Coronary artery (tissue), 2 donors: ENCODE results near the gene SPG7.

ENCODE experiments used
- DNase-seq: peaks from one replicate; pipeline ENCODE4 v3.0.0-alpha.2; 2017; ENCODE audit warnings: low spot score
- H3K27ac ChIP-seq, 2 donors: fragments of 200-600 bp; sonication (generic); one replicate each; pipeline ENCODE4 v1.5.1; 2016 to 2019
- H3K4me3 ChIP-seq: fragments of 200-600 bp; sonication (generic); 2 replicates; pipeline ENCODE4 v1.5.1; 2016; ENCODE audit warnings: mild to moderate bottlenecking, moderate library complexity
- CTCF ChIP-seq: fragments of 200-600 bp; sonication (generic); IDR thresholded peaks from one replicate; pipeline ENCODE4 v1.5.1; 2019; ENCODE audit warnings: antibody characterized with exemption

SPG7 gene

GRCh38 chr16:89553733-89554132 lies 45.5 kb downstream of the SPG7 start:
- no peak overlapping the region for H3K4me3 ChIP-seq
- DNase-seq, result no peak
- no peak overlapping the region for H3K27ac ChIP-seq
- no peak for TF ChIP-seq CTCF

GRCh38 chr16:89554343-89554742 lies 46.1 kb downstream of the SPG7 start:
- no peak for TF ChIP-seq CTCF
- H3K27ac ChIP-seq, result no peak overlapping the region
- DNase-seq, result no peak
- no peak overlapping the region for H3K4me3 ChIP-seq

GRCh38 chr16:89555265-89555664 lies 47.1 kb downstream of the SPG7 start:
- TF ChIP-seq CTCF, result no peak
- no peak overlapping the region for H3K27ac ChIP-seq

GRCh38 chr16:89555780-89556179 lies 47.6 kb downstream of the SPG7 start:
- H3K27ac ChIP-seq, result no peak overlapping the region
- no peak for DNase-seq
- H3K4me3 ChIP-seq, result no peak overlapping the region
- TF ChIP-seq CTCF, result no peak

More at GRCh38 chr16:89555265-89555664, 47.1 kb downstream of the SPG7 start:
- H3K4me3 ChIP-seq, result no peak overlapping the region
- no peak for DNase-seq

- peak; percentile 65 for TF ChIP-seq CTCF
- Histone ChIP-seq H3K27ac (peak overlapping the region in 1 of 2 donors; percentile 31), H3K4me3 (no peak overlapping the region)
- DNase-seq, result no peak
Observed at GRCh38 chr16:89556750-89557689, 48.8 kb downstream of the SPG7 start.

- peak; percentile 68 for DNase-seq
- Histone ChIP-seq H3K27ac (peak overlapping the region in 1 of 2 donors; percentile 31), H3K4me3 (no peak overlapping the region)
- TF ChIP-seq CTCF, result peak; percentile 10
Observed at GRCh38 chr16:89557690-89558490, 49.7 kb downstream of the SPG7 start.
